Adrenal gland (tissue), 12 donors: ENCODE results near the gene MCM10. TPM values are rescaled to one million over a fixed set of nuclear protein-coding genes. Genes with fewer than 3 reads are reported as not detected.

Source experiments
- DNase-seq, 7 donors: peaks; one replicate each; pipeline ENCODE4 v3.0.0-alpha.2; 2019 to 2020
- H3K27ac ChIP-seq, 5 donors: fragments of 200-600 bp; sonication (generic) in 4 of 5; 1 replicate in 3 of 5; 2 replicates in 2 of 5; pipeline versions ENCODE4 v1.5.1 to v1.8.0; 2016 to 2020; ENCODE audit warnings: mild to moderate bottlenecking in 1 of 5
- H3K27me3 ChIP-seq: fragments of 200-600 bp; 2 replicates; pipeline ENCODE4 v1.8.0; 2021
- H3K36me3 ChIP-seq, 2 donors: fragments of 200-600 bp; replicated peaks in 1 of 2; 1 replicate in 1 of 2; 2 replicates in 1 of 2; pipeline versions ENCODE4 v1.5.1 to v1.8.0; 2018 to 2022
- H3K4me1 ChIP-seq, 2 donors: fragments of 200-600 bp; replicated peaks in 1 of 2; 1 replicate in 1 of 2; 2 replicates in 1 of 2; pipeline versions ENCODE4 v1.5.1 to v1.8.0; 2018 to 2021
- H3K4me3 ChIP-seq, 4 donors: fragments of 200-600 bp; sonication (generic) in 3 of 4; one replicate each; pipeline ENCODE4 v1.5.1; 2016 to 2018
- H3K9me3 ChIP-seq, 3 donors: fragments of 200-600 bp; sonication (generic) in 1 of 3; replicated peaks in 1 of 3; 1 replicate in 2 of 3; 2 replicates in 1 of 3; pipeline versions ENCODE4 v1.5.1 to v1.8.0; 2016 to 2021
- CTCF ChIP-seq, 6 experiments: fragments of 450-650 bp in 4 of 6; fragments of 200-600 bp in 2 of 6; sonication (generic) in 1 of 6; IDR thresholded peaks; 1 replicate in 5 of 6; 2 replicates in 1 of 6; pipeline versions ENCODE4 v1.5.1 to v1.8.0; 2016 to 2021; ENCODE audit warnings: antibody characterized with exemption in 6 of 6, mild to moderate bottlenecking in 2 of 6, moderate library complexity in 1 of 6
- POLR2A ChIP-seq, 2 donors: fragments of 450-650 bp; IDR thresholded peaks; one replicate each; pipeline ENCODE4 v1.6.1; 2017; ENCODE audit warnings: antibody characterized with exemption in 2 of 2, mild to moderate bottlenecking in 2 of 2, moderate library complexity in 1 of 2
- WGBS, 4 donors: extraction: QIAGEN DNeasy Blood & Tissue Kit in 2 of 4; methylation state at CpG; one replicate each; pipeline versions ENCODE4 v1.1.5 to v1.1.7; 2013 to 2017; 5-methylcytosine and 5-hydroxymethylcytosine counted together
- intact Hi-C, 2 donors: fragments of 100-400 bp; cut with DNase I; formaldehyde crosslinking; loops; one replicate each; pipeline versions ENCODE4 v1.14.1 to v1.15.0; 2022 to 2023
- polyA plus RNA-seq, 3 donors: library from polyadenylated mRNA; stranded (reverse); fragments of 200-250 nt in 2 of 3; fragments of 350-450 nt in 1 of 3; fragmentation: Illumina TruSeq in 1 of 3; extraction: RNeasy Lipid Tissue Mini Kit (QIAGEN cat#74804) in 1 of 3; gene quantifications; one replicate each; pipeline ENCODE4 v1.2.3, GENCODE V29; 2013 to 2014
- total RNA-seq, 9 donors: library from RNA; depleted of rRNA in 4 of 9; stranded (reverse); fragments of >200 nt in 4 of 9; fragments of 120-200 nt in 1 of 9; fragmentation: NEBNext Ultra II Directional in 1 of 9; extraction: Animal tissue kit (Norgen Biotek cat#: 25700) in 1 of 9; gene quantifications; one replicate each; pipeline versions ENCODE4 v1.1.0 to v1.2.4, GENCODE V29; 2013 to 2023
- donor health status: healthy with polysubstance abuse.
- donor health status: Bipolar disorder and iron deficiency.
- donor health status: DM: yes; HTN: yes; CAD: no.
- donor health status: DM: no; HTN: no; CAD: no.
- donor health status: DM: no; HTN: no; CAD: no.
- donor health status: DM: yes; HTN: yes; CAD: no.

Gene MCM10
- total and polyA plus RNA-seq, 12 donors: 0.08 to 6.6 (median 0.57) TPM

- no peaks in the 10 kb centered on the region for H3K4me1 ChIP-seq
- H3K36me3 ChIP-seq: no peaks in the 10 kb centered on the region
- TF ChIP-seq POLR2A (IDR thresholded peaks at IDR 0.05): no peak
- no peak for TF ChIP-seq CTCF (IDR thresholded peaks at IDR 0.05)
- intact Hi-C loops: no loop called here
- H3K9me3 ChIP-seq: no peaks in the 10 kb centered on the region
- no peak overlapping the region for H3K4me3 ChIP-seq
- no peaks in the 10 kb centered on the region for H3K27me3 ChIP-seq
- H3K27ac ChIP-seq: no peak overlapping the region
- 77 to 84% (median 80%) methylated on average over 9 of the region's 9 CpGs for WGBS, 4 donors
- no peak for DNase-seq
These were observed 85.9 kb downstream of the MCM10 start for GRCh38 chr10:13247246-13247645.

GRCh38 chr10:13247784-13248183 is 86.4 kb downstream of the MCM10 start:
- Histone ChIP-seq H3K36me3 (no peaks in the 10 kb centered on the region), H3K9me3 (no peaks in the 10 kb centered on the region), H3K4me3 (no peak overlapping the region), H3K4me1 (no peaks in the 10 kb centered on the region), H3K27ac (no peak overlapping the region), H3K27me3 (no peaks in the 10 kb centered on the region)
- TF ChIP-seq POLR2A (IDR thresholded peaks at IDR 0.05) (no peak), CTCF (IDR thresholded peaks at IDR 0.05) (no peak)
- DNase-seq: no peak
- WGBS, 4 donors: 86 to 90% (median 87%) methylated on average over 4 of the region's 4 CpGs
- intact Hi-C loops: no loop called here

- no peak overlapping the region for H3K4me3 ChIP-seq
- intact Hi-C loops: no loop called here
- H3K27me3 ChIP-seq: no peaks in the 10 kb centered on the region
- no peaks in the 10 kb centered on the region for H3K9me3 ChIP-seq
- H3K4me1 ChIP-seq: no peaks in the 10 kb centered on the region
- no peaks in the 10 kb centered on the region for H3K36me3 ChIP-seq
- whole genome bisulfite sequencing, 4 donors: 72 to 90% (median 88%) methylated on average over 4 of the region's 4 CpGs
- TF ChIP-seq CTCF (IDR thresholded peaks at IDR 0.05): no peak
- no peak for TF ChIP-seq POLR2A (IDR thresholded peaks at IDR 0.05)
- DNase-seq: no peak
- H3K27ac ChIP-seq: no peak overlapping the region
These were observed 92.4 kb downstream of the MCM10 start for GRCh38 chr10:13253726-13254125.

- no peaks in the 10 kb centered on the region for H3K36me3 ChIP-seq
- H3K27ac ChIP-seq: no peak overlapping the region
- 79 to 92% (median 82%) methylated on average over 2 of the region's 2 CpGs for WGBS, 4 donors
- intact Hi-C loops: no loop called here
- no peak for DNase-seq
- H3K9me3 ChIP-seq: no peaks in the 10 kb centered on the region
- H3K27me3 ChIP-seq: no peaks in the 10 kb centered on the region
- TF ChIP-seq POLR2A (IDR thresholded peaks at IDR 0.05) (no peak), CTCF (IDR thresholded peaks at IDR 0.05) (no peak)
- no peaks in the 10 kb centered on the region for H3K4me1 ChIP-seq
- no peak overlapping the region for H3K4me3 ChIP-seq
These were observed 95.3 kb downstream of the MCM10 start for GRCh38 chr10:13256627-13257026.
